Tibial nerve (tissue), 4 donors: ENCODE results near the gene MAPK9.

ENCODE experiments used
- CTCF ChIP-seq, 5 experiments: fragments of 200-600 bp in 3 of 5; fragments of 450-650 bp in 2 of 5; sonication (generic) in 3 of 5; IDR thresholded peaks; one replicate each; pipeline ENCODE4 v1.5.1; 2016 to 2019; ENCODE audit warnings: antibody characterized with exemption in 5 of 5, mild to moderate bottlenecking in 3 of 5, moderate library complexity in 2 of 5
- EP300 ChIP-seq, 2 donors: sonication (generic); formaldehyde crosslinking; IDR thresholded peaks; one replicate each; pipeline ENCODE4 v1.6.1; 2017; ENCODE audit warnings: antibody characterized with exemption in 2 of 2, mild to moderate bottlenecking in 1 of 2

- TF ChIP-seq EP300 (IDR thresholded peaks at IDR 0.05): no peak
- TF ChIP-seq CTCF (IDR thresholded peaks at IDR 0.05): no peak
Measured at GRCh38 chr5:180324601-180324950, 32.7 kb upstream of the MAPK9 start.
